HG03095 (cell line): ENCODE results near the gene CHCHD3.
"Not testable (repeated sequence)": the region's sequence is repeated elsewhere in the genome, so short reads cannot be mapped to it uniquely, and the experiment has no call there.

Source experiments
- ATAC-seq: cut with Tn5 transposase; IDR thresholded peaks from one replicate; pipeline ENCODE4 v1.9.1; 2021; ENCODE audit warnings: moderate library complexity; ENCODE audit not compliant: unreplicated experiment

Gene CHCHD3

DNA sequence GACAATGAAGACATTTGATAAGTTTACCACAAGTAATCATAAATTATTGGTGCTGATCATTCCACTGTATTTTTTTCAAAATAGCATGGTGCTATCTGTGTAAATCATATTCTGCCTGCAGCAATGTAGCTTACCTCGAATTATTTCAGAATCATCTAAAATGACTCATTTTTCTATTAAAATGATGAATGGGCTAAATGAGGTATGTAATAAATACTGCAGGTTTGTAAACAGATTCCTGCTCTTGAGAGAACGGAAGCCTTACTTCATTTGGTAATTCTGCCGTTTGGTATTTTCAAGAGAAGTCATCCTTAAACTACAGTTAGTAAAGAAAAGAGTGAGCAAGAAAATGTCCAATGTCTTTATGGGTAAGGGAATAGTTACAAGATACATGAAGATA is 115.9 kb downstream of the CHCHD3 start:
- no peak for ATAC-seq

DNA sequence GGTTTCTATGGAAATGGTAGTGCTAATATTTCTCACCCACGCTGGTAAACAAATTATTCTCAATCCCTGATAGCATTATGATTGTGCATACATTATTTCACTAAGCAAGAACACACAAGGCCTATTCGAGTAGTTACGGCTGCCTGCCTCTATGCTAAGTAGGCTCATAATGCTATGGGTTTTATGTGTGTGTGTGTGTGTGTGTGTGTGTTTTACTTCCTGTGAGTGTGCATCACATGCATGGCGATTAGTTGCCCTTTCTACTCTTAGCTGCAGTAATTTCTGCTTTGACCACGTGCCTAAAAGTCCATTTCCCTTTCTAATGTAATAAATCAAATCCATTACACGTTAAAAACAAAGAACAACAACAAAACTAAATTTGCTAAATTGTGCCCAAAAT is 117.0 kb downstream of the CHCHD3 start:
- ATAC-seq = no peak

- no peak for ATAC-seq
These were observed 122.0 kb downstream of the CHCHD3 start for GRCh38 chr7:132959891-132960290.

- ATAC-seq = no peak
These were observed 125.3 kb downstream of the CHCHD3 start for GRCh38 chr7:132956556-132956955.

DNA sequence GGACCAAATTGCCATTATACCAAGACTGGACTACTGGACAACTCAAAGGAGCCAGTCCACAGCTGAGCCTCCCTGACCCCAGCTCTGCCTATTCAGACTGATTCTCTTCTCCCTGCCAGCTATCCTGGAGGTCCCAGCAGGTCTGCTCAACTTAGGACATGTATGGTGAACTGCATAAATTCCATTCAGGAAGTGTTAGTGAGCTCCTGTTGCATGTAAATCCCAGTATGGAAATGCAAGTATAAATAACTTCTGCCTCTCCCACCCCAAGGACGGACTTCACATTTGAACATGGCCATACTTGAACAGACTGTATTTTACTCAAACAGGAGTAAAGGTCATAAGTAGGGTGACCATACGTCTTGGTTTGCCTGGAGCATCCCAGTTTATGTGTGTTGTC is 128.4 kb downstream of the CHCHD3 start:
- ATAC-seq = no peak

GRCh38 chr7:132950725-132951124 is 131.2 kb downstream of the CHCHD3 start:
- ATAC-seq = no peak

GRCh38 chr7:132947011-132947410 is 134.9 kb downstream of the CHCHD3 start:
- ATAC-seq = no peak

GRCh38 chr7:132944774-132945173 is 137.1 kb downstream of the CHCHD3 start:
- no peak for ATAC-seq

DNA sequence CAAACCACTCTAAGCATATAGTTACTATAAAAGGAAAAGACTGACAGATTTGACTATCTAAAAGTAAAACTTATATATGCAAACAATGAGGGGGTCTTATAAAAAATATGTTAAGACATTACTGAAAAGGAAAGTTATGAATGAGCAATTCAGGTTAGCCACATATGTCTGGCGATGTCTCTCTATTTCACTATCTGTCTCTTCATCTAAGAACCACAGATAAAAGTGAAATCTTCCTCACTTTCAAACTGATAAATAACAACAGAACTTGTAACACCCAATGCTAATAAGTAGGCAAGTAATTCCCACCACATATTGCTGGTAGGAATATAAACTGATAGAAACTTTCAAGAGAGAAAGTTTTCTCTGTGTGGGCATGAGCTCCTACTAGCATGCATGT is 138.2 kb downstream of the CHCHD3 start:
- ATAC-seq = no peak

DNA sequence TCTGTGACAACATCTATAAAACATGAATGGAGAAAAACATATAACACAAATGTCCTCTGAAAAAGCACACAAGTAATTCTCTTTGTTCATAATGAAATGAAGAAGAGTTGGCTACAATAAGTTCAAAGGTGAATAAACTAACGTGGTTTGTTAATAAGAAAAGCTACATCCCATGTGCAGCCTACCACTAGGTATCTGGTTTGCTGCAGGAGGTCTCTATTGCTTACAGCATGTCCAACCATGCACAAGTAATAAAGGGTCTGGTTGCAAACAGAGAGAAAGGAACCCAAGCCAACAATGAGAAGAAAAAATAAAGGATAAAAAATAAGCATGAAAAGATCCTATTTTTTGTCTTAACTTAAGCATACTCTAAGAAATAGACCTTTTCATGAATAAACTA is 139.2 kb downstream of the CHCHD3 start:
- no peak for ATAC-seq

DNA sequence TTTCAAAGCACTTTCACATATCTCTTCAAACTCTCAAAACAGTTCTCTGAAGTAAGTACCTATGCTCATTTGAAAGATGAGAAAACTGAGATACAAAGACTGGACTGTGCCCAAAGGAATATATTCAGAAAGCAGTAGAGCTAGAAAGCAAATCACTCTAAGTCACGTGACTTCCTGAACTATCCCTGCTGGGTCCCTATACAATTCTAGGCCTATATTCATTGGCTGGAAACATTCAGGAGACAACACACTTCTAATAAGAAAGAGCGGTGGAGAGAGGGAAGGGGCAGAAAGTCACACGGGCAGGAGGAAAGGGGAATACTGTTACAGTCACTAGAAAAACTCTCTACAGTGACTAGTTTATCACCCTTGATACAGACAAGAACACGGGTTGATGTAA is 140.0 kb downstream of the CHCHD3 start:
- ATAC-seq = no peak

- ATAC-seq = no peak
These were observed 140.5 kb downstream of the CHCHD3 start for GRCh38 chr7:132941428-132941827.

DNA sequence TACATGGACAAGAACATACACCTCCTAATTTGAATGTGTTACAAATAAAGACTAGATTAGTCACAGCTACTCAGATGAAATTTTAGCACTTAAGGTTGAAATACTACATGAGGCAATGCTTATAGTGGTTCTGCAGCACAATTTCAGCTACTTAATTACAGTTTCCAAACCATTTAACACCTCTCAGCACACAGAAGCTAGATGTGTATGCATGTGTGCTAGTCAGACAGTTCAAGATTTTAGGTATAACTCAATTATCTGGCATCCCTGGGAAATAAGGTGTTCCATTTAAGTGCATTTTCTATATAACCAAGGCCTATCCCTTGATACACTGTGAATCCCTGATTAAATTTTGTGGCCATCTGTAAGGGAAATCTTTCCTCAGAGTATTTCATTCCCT is 141.8 kb downstream of the CHCHD3 start:
- ATAC-seq = no peak

- ATAC-seq = no peak
These were observed 142.4 kb downstream of the CHCHD3 start for GRCh38 chr7:132939495-132939894.

- no peak for ATAC-seq
These were observed 144.6 kb downstream of the CHCHD3 start for GRCh38 chr7:132937286-132937685.

GRCh38 chr7:132935608-132936007 is 146.3 kb downstream of the CHCHD3 start:
- no peak for ATAC-seq

DNA sequence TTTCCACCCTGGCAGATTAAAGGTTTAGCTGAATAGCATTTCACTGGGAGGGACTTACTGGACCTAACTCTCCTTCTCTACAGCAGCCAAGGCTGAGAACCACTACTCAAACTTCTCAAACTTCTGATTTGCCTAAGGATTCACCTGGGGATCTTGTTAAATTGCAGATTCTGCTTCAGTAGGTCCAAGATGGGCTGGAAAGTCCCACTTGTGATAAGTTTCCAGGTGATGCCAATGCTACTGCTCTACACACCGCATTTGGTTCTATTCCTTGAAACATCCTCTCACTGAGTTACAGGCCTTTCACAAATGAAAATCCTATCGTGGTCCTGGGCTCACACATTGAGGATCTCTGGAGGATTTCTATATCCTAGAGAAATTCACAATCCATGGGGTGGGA is 147.9 kb downstream of the CHCHD3 start:
- ATAC-seq = no peak

DNA sequence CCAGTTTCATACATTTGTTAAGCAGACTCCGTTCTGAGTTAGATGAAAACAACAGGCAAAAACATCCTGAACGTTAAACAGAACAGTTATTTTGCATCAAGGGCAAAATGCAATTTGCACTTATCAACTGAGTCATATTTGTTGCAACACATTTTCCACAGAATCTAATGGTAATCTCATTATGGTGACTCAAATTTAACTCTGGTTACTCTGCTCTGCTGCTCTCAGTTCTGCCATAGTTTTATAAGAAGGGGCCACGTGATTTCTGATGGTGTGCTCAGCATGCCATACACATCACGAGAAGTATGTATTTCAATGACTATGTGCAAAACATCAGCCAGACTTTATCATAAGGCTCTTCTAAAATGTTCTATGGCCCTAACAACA is 148.8 kb downstream of the CHCHD3 start:
- ATAC-seq = no peak

- ATAC-seq = no peak
These were observed 149.4 kb downstream of the CHCHD3 start for GRCh38 chr7:132932296-132933071.

- ATAC-seq = no peak
These were observed 151.0 kb downstream of the CHCHD3 start for GRCh38 chr7:132930881-132931280.

GRCh38 chr7:132929944-132930343 is 151.9 kb downstream of the CHCHD3 start:
- not testable (repeated sequence) for ATAC-seq

GRCh38 chr7:132919771-132920170 is 162.1 kb downstream of the CHCHD3 start:
- ATAC-seq = no peak

DNA sequence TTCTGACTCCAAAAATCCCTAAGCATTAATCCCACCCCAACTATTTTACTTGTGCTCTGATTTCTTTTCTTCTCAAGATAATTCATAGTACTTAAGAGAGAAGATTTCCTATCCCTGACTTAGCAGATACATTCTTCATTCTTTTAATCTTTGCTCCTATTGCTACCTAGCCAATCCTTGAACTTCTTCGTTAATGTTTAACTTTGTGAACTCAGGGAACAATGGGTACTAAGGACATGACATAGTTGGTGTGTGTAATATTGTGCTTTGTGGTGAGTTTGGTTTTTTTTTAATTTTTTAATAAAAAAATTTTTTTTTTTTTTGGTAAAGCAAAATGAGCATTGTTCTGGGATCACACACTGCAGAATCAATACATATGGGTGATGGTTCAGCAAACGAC is 166.2 kb downstream of the CHCHD3 start:
- ATAC-seq = no peak
